ENCODE results near the gene HK3.

HK3 gene

DNA sequence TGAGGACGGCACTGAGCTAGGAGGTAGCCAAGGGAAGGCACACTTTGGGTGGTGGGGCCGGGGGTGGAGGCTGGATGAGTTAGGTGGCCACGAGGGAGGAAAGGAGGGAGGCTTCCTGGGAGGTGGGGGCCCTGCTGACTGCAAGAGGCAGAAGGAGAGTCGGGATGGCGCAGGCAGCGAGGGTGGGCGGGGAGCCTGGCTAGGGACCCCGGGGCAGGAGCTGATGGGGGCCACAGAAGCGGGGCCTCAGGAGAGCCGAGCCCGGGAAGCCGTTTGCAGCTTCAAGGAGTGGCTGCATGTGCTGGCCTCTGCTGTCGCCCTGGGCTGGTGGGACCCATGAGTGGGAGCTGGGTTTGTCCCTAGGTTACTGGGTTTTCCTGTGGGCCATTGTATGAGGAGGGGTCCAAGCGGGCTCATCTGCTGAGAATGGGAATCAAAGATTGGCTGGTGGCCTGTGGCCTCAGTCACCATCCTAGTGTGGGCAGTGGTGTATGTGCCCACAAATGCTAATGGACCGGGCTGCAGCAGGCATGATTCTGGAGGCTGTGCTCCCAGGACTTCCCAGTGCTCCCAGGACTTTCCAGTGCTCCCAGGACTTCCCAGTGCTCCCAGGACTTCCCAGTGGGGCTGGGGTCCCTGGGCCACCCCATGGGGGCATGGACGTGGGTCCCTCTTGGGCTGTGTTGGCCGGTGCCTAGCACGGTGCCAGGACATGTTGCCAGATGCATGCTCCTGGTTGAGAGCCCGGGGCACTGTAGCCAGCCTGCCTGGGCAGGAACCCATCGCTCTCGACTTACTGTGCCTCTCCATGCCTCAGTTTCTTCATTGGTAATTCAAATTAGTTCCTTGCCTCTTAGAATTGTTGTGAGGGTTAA, 48.5 kb downstream of the HK3 start:
- Mint-ChIP-seq H3K9me3 (peaks cover 2% of the 10 kb centered on the region), H3K27me3 (peaks cover 27% of the 10 kb centered on the region), H3K4me3 (no peak overlapping the region), H3K27ac (no peak overlapping the region), H3K36me3 (no peaks in the 10 kb centered on the region), H3K4me1 (no peaks in the 10 kb centered on the region)
- DNase-seq (ENCODE audit: low spot score in 2 of 2) (no peak), ATAC-seq (ENCODE audit: low read depth) (no peak)

GRCh38 chr5:176849611-176850227, 49.4 kb downstream of the HK3 start:
- ATAC-seq (ENCODE audit: low read depth) = no peak
- H3K9me3 Mint-ChIP-seq = peaks cover 2% of the 10 kb centered on the region

DNA sequence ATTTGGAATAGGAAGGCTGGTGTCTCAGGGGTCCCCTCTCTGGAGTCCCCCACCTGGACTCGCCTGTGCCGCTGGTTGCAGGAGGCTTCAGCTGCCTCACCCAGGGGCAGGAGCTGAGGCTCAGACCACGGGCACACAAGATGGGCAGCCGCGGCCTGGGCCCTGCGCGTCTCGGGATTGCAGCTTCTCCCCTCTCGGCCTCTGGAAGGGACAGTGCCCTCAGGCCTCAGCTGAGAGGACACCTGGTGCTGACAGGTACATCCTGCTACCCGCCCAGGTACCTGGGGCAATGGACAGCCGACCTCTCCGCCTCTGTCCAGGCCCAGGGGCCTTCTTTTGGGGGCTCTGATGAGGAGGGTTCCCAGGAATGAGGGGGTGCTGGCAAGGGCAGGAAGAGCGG, 50.5 kb downstream of the HK3 start:
- Mint-ChIP-seq H3K27me3 (peaks cover 32% of the 10 kb centered on the region), H3K4me3 (no peak overlapping the region), H3K27ac (no peak overlapping the region), H3K36me3 (no peaks in the 10 kb centered on the region), H3K9me3 (peaks cover 2% of the 10 kb centered on the region), H3K4me1 (no peaks in the 10 kb centered on the region)
- ATAC-seq (ENCODE audit: low read depth) (no peak), DNase-seq (ENCODE audit: low spot score in 2 of 2) (no peak)

More at GRCh38 chr5:176849611-176850227, 49.4 kb downstream of the HK3 start:
- Mint-ChIP-seq H3K36me3 (no peaks in the 10 kb centered on the region), H3K27me3 (peaks cover 29% of the 10 kb centered on the region), H3K4me3 (no peak overlapping the region), H3K27ac (no peak overlapping the region), H3K4me1 (no peaks in the 10 kb centered on the region)
- DNase-seq (ENCODE audit: low spot score in 2 of 2) = no peak

DNA sequence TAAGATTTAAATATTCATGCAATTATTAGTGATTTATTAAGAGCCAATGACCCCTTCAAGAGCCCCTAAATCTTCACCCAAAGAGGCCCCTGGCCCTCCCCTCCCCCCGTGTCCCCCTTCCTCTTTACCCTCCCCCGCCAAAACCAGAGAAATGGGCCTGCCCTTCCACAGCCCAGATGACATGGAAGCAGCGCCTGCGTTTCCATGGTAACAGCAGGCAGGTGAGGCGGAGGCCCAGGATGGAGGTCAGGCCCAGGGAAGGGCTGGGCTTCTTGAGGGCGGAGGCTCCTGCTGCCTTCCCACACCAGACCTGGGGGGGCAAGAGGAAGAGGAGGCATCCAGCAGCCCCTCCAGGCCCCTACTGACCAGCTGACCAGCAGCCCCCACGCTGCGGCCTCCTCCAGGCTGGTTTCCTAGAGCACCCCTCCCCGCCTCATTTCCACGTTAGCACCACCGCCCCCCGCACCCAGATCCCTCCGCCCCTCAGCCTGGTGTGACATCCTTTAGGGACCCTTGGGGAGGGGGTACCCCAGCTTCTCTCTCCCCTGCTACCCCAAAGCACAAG, 51.3 kb downstream of the HK3 start:
- Mint-ChIP-seq H3K4me3 (no peak overlapping the region), H3K36me3 (no peaks in the 10 kb centered on the region), H3K9me3 (peaks cover 2% of the 10 kb centered on the region), H3K27me3 (peaks cover 31% of the 10 kb centered on the region), H3K4me1 (no peaks in the 10 kb centered on the region), H3K27ac (no peak overlapping the region)
- DNase-seq (ENCODE audit: low spot score in 2 of 2) (no peak), ATAC-seq (ENCODE audit: low read depth) (no peak)

- Mint-ChIP-seq H3K36me3 (no peaks in the 10 kb centered on the region), H3K27ac (no peak overlapping the region), H3K27me3 (peaks cover 30% of the 10 kb centered on the region), H3K9me3 (peaks cover 2% of the 10 kb centered on the region), H3K4me3 (no peak overlapping the region), H3K4me1 (no peaks in the 10 kb centered on the region)
- DNase-seq (ENCODE audit: low spot score in 2 of 2) (no peak), ATAC-seq (ENCODE audit: low read depth) (no peak)
Observed at GRCh38 chr5:176847148-176847547, 52.0 kb downstream of the HK3 start.

DNA sequence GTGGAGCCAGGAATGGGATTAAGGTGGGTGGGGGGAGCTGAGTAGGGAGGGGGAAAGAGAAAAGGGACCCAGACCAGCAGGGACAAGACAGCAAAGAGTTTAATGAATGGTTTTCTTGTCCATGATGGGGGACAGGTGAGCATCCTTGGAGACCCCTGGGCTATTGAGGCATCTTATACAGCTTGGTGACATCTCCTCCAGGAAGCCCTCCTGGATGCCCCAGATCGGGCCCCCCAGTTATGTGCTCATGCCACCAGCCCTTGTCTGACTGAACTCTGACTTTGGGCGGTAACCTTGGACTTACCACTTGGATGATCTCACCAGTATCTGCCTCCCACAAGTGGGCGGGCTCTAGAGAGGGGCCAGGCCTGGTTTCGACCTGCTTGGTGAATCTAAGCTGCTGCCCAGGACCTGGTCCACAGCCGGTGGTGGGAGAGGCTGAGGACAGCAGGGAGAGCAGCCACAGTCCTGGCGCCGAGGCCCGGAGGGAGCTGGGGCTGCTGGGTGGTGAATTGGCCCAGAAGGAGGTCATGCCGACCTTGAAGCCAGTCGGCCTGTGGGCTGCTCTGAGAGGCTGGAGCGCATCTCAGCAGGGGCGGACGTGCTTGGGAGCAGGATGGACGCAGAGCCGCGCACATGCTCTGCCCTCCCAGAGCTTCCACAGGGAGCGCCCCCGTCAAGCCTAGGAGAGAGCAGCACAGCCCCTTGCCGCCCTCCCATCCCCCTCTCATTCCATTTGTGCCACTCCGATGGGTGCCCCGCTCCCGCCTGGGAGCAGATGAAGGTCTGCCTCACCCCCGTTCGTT, 52.6 kb downstream of the HK3 start:
- peaks cover 2% of the 10 kb centered on the region for H3K9me3 Mint-ChIP-seq
- no peak for ATAC-seq (ENCODE audit: low read depth)
- no peak overlapping the region for H3K4me3 Mint-ChIP-seq
- no peaks in the 10 kb centered on the region for H3K36me3 Mint-ChIP-seq
- no peaks in the 10 kb centered on the region for H3K4me1 Mint-ChIP-seq
- DNase-seq (ENCODE audit: low spot score in 2 of 2) = no peak
- no peak overlapping the region for H3K27ac Mint-ChIP-seq
- H3K27me3 Mint-ChIP-seq = peaks cover 29% of the 10 kb centered on the region

DNA sequence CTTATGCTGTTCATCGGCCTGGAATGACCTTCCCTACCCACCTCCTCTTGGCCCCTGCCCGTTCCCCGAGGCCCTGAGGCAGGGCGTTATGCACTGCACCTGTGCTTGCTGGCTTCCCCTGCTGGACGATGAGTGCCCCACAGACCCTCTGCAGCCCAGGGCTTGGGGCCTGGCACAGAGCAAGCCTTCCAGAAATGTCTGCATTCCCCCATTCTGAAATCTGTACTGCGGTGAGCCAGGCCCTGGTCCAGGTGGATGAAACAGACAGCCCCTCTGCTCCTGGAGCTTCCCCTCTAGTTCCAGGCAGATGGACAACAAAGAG, 53.8 kb downstream of the HK3 start:
- no peak overlapping the region for H3K4me3 Mint-ChIP-seq
- DNase-seq (ENCODE audit: low spot score in 2 of 2) (no peak), ATAC-seq (ENCODE audit: low read depth) (no peak)
- H3K36me3 Mint-ChIP-seq = no peaks in the 10 kb centered on the region
- no peaks in the 10 kb centered on the region for H3K4me1 Mint-ChIP-seq
- H3K27ac Mint-ChIP-seq = no peak overlapping the region
- H3K9me3 Mint-ChIP-seq = peaks cover 2% of the 10 kb centered on the region
- H3K27me3 Mint-ChIP-seq = peaks cover 29% of the 10 kb centered on the region

DNA sequence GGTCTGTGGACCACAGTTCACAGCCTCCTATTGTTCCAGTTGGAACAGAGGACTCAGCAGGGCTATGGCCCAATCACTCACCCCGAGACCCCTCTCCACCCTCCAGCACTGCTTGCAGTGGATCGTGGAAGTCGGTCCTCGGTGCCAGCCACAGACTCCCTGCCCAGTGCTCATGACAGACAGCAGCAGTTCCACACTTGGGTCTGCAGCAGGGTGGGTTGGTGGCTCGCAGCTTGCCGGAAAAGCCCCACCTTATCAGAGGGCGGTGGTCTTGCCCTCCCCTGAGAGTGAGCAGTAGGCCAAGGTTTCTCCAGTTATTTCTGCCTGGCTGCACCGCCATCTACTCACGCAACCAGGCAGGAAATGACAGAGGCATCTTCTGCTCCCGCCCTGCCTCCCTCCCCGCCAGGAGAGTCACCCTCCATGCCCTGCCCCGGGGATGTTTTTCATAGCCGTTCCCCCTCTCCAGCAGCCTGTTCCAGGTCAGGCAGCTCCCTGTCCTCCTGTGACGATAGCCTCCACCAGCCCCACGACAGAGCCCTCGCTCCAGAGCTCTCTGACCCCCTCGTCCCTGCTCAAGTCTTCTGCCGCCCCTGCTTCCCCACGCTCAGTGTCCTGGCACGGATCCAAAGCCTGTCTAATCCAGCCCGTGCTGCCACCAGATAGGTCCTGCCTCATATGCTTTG, 54.3 kb downstream of the HK3 start:
- no peak overlapping the region for H3K27ac Mint-ChIP-seq
- no peak for ATAC-seq (ENCODE audit: low read depth)

DNA sequence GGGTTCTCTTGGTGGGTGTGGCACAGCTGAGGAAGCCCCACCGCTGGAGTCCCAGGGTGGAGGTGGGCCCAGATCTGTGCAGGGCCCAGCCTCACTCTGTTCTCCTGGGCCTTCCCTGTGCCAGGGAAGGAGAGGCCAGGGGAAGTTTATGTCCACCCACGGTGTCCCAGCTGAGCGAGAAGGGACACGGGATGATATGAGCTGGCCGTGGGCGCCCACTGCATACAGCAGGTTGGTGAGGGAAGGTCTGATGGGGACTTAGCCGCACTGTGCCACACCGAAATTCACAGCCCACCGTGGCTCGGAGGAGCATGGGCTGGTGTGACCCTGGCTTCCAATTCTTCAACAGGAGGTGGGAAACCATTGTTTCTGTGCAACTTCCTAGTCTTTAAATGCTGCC, 54.9 kb downstream of the HK3 start:
- no peak overlapping the region for H3K27ac Mint-ChIP-seq
- no peaks in the 10 kb centered on the region for H3K4me1 Mint-ChIP-seq
- no peak overlapping the region for H3K4me3 Mint-ChIP-seq
- H3K27me3 Mint-ChIP-seq = peaks cover 25% of the 10 kb centered on the region
- DNase-seq (ENCODE audit: low spot score in 2 of 2) = no peak
- peaks cover 2% of the 10 kb centered on the region for H3K9me3 Mint-ChIP-seq
- no peaks in the 10 kb centered on the region for H3K36me3 Mint-ChIP-seq
- ATAC-seq (ENCODE audit: low read depth) = no peak

More for the DNA sequence above, 54.3 kb downstream of the HK3 start:
- peaks cover 28% of the 10 kb centered on the region for H3K27me3 Mint-ChIP-seq
- no peak overlapping the region for H3K4me3 Mint-ChIP-seq
- H3K9me3 Mint-ChIP-seq = peaks cover 2% of the 10 kb centered on the region
- no peaks in the 10 kb centered on the region for H3K36me3 Mint-ChIP-seq
- H3K4me1 Mint-ChIP-seq = no peaks in the 10 kb centered on the region
- no peak for DNase-seq (ENCODE audit: low spot score in 2 of 2)

GRCh38 chr5:176843673-176844072, 55.5 kb downstream of the HK3 start:
- H3K4me3 Mint-ChIP-seq = no peak overlapping the region
- H3K4me1 Mint-ChIP-seq = no peaks in the 10 kb centered on the region
- no peak for DNase-seq (ENCODE audit: low spot score in 2 of 2)
- no peak for ATAC-seq (ENCODE audit: low read depth)
- H3K9me3 Mint-ChIP-seq = peaks cover 2% of the 10 kb centered on the region
- no peaks in the 10 kb centered on the region for H3K36me3 Mint-ChIP-seq
- no peak overlapping the region for H3K27ac Mint-ChIP-seq
- peaks cover 27% of the 10 kb centered on the region for H3K27me3 Mint-ChIP-seq

DNA sequence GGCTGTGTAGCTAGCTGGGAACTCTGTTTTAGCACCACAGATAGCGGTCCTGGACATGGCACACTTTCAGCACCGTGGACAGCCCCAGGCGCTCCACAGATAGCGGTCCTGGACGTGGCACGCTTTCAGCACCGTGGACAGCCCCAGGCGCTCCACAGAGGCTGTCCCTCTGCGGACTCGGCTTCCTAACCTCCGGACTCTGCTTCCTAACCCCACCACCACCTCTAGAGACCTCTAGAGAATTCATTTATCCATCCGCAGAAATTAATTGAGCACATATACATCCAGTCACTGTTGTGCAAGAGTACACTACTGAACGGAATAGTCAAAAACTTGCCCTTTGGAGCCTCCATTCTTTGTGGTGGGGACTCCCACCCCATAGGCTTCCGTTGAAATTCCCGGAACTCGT, 61.4 kb downstream of the HK3 start:
- Mint-ChIP-seq H3K27me3 (peaks cover 30% of the 10 kb centered on the region), H3K27ac (no peak overlapping the region), H3K4me1 (no peaks in the 10 kb centered on the region), H3K9me3 (peaks cover 2% of the 10 kb centered on the region), H3K36me3 (no peaks in the 10 kb centered on the region), H3K4me3 (no peak overlapping the region)
- DNase-seq (ENCODE audit: low spot score in 2 of 2) (peak; percentile 29 to 48), ATAC-seq (ENCODE audit: low read depth) (peak; percentile 56)

DNA sequence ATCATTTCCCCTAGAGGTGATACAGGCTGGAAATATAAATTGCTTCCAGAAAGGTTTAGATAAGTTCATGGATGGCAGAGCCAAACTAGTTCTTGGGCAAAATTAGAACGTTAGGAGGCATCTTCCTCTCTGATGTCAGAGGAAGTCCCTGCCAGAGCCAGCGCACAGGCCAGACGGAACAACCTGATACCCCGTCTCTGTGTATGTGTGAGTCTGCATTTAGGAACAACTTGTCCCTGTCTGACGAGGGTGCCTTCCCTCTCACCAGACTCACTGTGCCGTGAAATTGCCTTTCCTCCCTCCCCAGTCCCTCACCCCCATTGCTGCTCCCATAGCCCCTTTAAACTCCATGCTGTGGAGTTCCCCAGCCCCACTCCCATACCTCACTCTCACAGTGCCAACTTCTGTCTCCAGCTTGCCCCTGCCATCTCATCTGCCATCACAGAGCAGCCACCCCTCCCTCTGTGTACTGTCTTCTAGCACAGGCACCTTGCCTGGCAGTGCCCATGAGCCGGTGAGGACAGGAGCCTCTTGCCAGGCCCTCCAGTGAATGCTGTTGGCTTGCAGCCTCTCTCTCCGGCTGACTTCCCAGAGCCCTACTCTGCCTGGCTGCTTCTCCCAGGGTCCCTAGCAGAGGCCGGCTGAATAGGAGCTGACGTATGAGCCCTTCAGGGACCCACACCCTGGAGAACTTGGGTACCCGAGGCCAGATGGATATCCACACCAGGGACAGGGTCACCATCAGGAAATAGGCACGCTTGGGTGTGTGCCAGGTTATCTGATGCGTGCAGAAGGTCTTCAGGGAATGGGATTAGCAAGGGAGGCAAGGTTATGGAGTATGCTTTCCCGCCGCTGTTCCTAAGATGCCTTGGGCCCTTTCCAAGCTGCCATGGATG, 62.1 kb downstream of the HK3 start:
- ATAC-seq (ENCODE audit: low read depth) (no peak), DNase-seq (ENCODE audit: low spot score in 2 of 2) (no peak)
- H3K27me3 Mint-ChIP-seq = peaks cover 27% of the 10 kb centered on the region
- H3K36me3 Mint-ChIP-seq = no peaks in the 10 kb centered on the region
- peaks cover 2% of the 10 kb centered on the region for H3K9me3 Mint-ChIP-seq
- no peak overlapping the region for H3K4me3 Mint-ChIP-seq
- H3K4me1 Mint-ChIP-seq = no peaks in the 10 kb centered on the region
- no peak overlapping the region for H3K27ac Mint-ChIP-seq

GRCh38 chr5:176835918-176836317, 63.2 kb downstream of the HK3 start:
- Mint-ChIP-seq H3K4me1 (peaks cover 3% of the 10 kb centered on the region), H3K27me3 (peaks cover 29% of the 10 kb centered on the region), H3K27ac (no peak overlapping the region), H3K36me3 (no peaks in the 10 kb centered on the region), H3K4me3 (no peak overlapping the region), H3K9me3 (peaks cover 2% of the 10 kb centered on the region)
- DNase-seq (ENCODE audit: low spot score in 2 of 2) (no peak), ATAC-seq (ENCODE audit: low read depth) (no peak)

Data from memory B cell (primary cell).